Right lobe of liver (tissue), 4 donors: ENCODE data around the gene CLMP.

Experiments used
- CTCF ChIP-seq, 4 donors: fragments of 200-600 bp in 3 of 4; fragments of 450-650 bp in 1 of 4; IDR thresholded peaks; one replicate each; pipeline versions ENCODE4 v1.5.1 to v1.8.0; 2016 to 2022; ENCODE audit warnings: antibody characterized with exemption in 4 of 4, mild to moderate bottlenecking in 2 of 4
- POLR2A ChIP-seq: fragments of 450-650 bp; IDR thresholded peaks from one replicate; pipeline ENCODE4 v1.6.1; 2017; ENCODE audit warnings: antibody characterized with exemption, mild to moderate bottlenecking
- donor health status: DM: no; HTN: no; CAD: no.
- donor health status: DM: no; HTN: no; CAD: no.
- donor health status: DM: no; HTN: yes; CAD: no.

GRCh38 chr11:123185326-123185725, 9.7 kb downstream of the CLMP start:
- TF ChIP-seq CTCF (IDR thresholded peaks at IDR 0.05) (no peak), POLR2A (no peak)
